ENCODE data around the gene YBX2.

- TF ChIP-seq EZH2 (IDR thresholded peaks at IDR 0.05; ENCODE audit: insufficient read depth, poor library complexity, severe bottlenecking) (no peak), EZH2phosphoT487 (IDR thresholded peaks at IDR 0.05; ENCODE audit: insufficient read depth, low read depth) (no peak)
These were observed 53.2 kb downstream of the YBX2 start for GRCh38 chr17:7241090-7241733.
